Measurements from ENCODE around the gene WDR72. TPM values are rescaled to one million over a fixed set of nuclear protein-coding genes. Genes with fewer than 3 reads are reported as not detected.
"Not testable (repeated sequence)": the region's sequence is repeated elsewhere in the genome, so short reads cannot be mapped to it uniquely, and the experiment has no call there.

WDR72 gene
- total RNA-seq, 2 experiments from 2014 or later: not detected

DNA sequence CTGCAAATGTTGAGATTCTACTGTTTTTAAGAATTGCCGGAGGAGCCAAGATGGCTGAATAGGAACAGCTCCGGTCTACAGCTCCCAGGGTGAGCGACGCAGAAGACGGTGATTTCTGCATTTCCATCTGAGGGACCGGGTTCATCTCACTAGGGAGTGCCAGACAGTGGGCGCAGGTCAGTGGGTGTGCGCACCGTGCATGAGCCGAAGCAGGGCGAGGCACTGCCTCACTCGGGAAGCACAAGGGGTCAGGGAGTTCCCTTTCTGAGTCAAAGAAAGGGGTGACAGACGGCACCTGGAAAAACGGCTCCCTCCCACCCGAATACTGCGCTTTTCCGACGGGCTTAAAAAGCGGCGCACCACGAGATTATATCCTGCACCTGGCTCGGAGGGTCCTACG is 75.3 kb downstream of the WDR72 start:
- H3K27me3 Mint-ChIP-seq; H3K4me1 Mint-ChIP-seq (ENCODE audit: low read depth); DNase-seq; H3K27ac Mint-ChIP-seq; H3K36me3 Mint-ChIP-seq; CTCF ChIA-PET; H3K4me3 Mint-ChIP-seq; POLR2A ChIA-PET; H3K9me3 Mint-ChIP-seq; intact Hi-C loops (cut with micrococcal nuclease): not testable (repeated sequence)

DNA sequence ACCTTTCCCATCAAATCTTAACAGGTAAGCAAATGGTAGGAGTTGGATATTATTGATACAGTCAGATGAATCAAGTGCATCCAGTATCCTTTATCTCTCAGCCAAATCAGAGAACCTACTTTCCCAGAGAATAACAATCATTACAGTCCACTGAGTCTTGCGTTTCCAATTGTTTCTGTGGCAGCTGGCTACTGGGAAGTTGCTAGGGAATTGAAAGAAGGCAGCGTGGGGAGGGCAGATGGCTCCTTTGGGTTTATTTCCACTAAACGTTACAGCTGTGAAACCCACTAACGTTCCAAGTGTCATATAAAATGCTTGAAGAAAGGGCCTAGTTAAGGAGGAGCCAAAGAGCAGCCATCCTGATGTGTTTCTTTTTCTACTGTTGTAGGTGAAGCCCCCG is 78.4 kb downstream of the WDR72 start:
- Mint-ChIP-seq H3K4me1 (ENCODE audit: low read depth) (no peaks in the 10 kb centered on the region), H3K36me3 (no peaks in the 10 kb centered on the region), H3K4me3 (no peak overlapping the region), H3K27me3 (no peaks in the 10 kb centered on the region), H3K27ac (no peak overlapping the region), H3K9me3 (no peaks in the 10 kb centered on the region)
- intact Hi-C loops (cut with micrococcal nuclease): no loop called here
- ChIA-PET POLR2A (no interaction called here), CTCF (no interaction called here)
- DNase-seq: no peak

DNA sequence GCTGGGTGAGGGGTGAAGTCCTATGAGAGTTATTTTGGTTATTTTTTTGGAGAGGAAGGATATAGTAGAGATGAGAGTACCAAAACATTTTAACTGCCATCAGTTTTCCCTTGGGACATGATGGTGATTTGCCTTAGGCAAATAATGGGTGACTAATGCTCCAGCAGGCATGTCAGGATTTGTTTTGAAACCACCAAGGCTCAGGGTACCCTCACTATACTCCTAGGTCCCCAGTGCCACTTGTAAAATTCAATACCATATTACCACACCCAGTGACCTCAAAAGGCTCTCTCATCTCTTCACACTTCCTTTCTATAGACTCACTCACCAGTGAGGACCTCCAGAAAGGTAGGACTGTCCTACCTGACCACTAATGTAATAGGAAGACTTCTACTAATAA is 83.6 kb downstream of the WDR72 start:
- H3K27ac Mint-ChIP-seq: no peak overlapping the region
- CTCF ChIA-PET: no interaction called here
- no peak for DNase-seq
- intact Hi-C loops (cut with micrococcal nuclease): no loop called here
- POLR2A ChIA-PET: no interaction called here
- no peaks in the 10 kb centered on the region for H3K4me1 Mint-ChIP-seq (ENCODE audit: low read depth)
- H3K27me3 Mint-ChIP-seq: no peaks in the 10 kb centered on the region
- H3K4me3 Mint-ChIP-seq: no peak overlapping the region
- H3K9me3 Mint-ChIP-seq: no peaks in the 10 kb centered on the region
- H3K36me3 Mint-ChIP-seq: no peaks in the 10 kb centered on the region

DNA sequence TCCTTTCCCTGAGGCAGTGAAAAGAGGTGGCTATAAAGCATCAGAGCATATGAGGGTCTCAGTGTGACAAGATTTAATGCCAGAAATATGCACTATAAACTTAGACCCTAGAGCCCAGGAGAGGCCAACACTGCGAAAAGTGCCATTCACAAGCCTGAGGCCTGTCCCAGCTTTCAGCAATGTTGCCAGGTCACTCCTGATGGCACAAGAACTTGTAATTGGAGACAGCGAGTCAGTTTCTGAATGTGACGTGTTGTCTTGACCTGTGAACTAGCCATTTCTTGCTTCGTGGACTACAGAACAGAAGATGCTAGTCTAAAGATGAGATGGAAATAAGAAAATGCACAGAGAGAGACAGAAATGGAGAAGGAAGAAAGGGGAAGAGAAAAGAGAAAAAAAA is 87.9 kb downstream of the WDR72 start:
- DNase-seq: no peak
- ChIA-PET POLR2A (no interaction called here), CTCF (no interaction called here)
- Mint-ChIP-seq H3K27me3 (no peaks in the 10 kb centered on the region), H3K4me1 (ENCODE audit: low read depth) (no peaks in the 10 kb centered on the region), H3K36me3 (no peaks in the 10 kb centered on the region), H3K27ac (no peak overlapping the region), H3K9me3 (no peaks in the 10 kb centered on the region), H3K4me3 (no peak overlapping the region)
- intact Hi-C loops (cut with micrococcal nuclease): no loop called here

DNA sequence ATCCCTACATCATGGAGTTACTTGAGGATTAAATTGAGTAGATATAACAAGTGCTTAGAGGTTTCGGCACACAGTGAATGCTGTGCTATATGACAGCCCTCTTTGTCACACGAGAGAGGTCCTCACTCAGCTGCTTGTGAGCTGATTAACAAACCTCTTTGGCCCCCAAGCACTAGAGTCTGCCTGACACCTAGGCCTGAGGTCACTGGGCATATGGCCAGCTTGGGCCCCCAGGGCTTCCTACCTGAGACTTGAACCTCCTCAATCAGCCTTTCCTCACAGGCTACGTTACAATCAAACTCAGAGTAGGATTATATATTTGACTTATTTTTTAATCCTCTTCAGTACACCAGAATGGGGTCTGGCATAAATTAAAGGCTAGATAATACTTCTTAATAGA is 88.8 kb downstream of the WDR72 start:
- H3K27me3 Mint-ChIP-seq: no peaks in the 10 kb centered on the region
- no peak overlapping the region for H3K4me3 Mint-ChIP-seq

DNA sequence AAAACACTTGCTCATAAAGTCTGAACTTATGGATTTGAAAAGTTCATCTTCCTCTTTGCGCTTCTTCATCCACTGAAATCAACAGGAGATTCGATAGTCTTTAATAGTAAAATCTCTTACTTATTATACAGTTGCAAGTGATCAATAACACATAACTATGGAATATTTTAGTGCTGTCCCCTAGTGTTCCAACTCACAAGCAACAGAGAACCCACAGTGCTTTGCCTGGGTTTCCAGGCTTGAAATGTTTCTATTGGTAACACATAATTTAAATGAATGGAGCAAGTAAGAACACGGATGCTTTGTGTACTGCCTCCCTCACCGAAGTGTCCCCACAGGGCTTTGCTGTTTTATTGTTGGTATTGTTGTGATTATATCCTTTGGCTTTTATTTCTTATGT is 93.5 kb downstream of the WDR72 start:
- DNase-seq: no peak
- ChIA-PET POLR2A (no interaction called here), CTCF (no interaction called here)
- Mint-ChIP-seq H3K4me3 (no peak overlapping the region), H3K9me3 (no peaks in the 10 kb centered on the region), H3K27me3 (no peaks in the 10 kb centered on the region), H3K36me3 (no peaks in the 10 kb centered on the region), H3K27ac (no peak overlapping the region), H3K4me1 (ENCODE audit: low read depth) (no peaks in the 10 kb centered on the region)
- intact Hi-C loops (cut with micrococcal nuclease): no loop called here

More for the DNA sequence above, 88.8 kb downstream of the WDR72 start:
- ChIA-PET POLR2A (no interaction called here), CTCF (no interaction called here)
- H3K27ac Mint-ChIP-seq: no peak overlapping the region
- intact Hi-C loops (cut with micrococcal nuclease): no loop called here
- no peaks in the 10 kb centered on the region for H3K36me3 Mint-ChIP-seq
- no peak for DNase-seq
- no peaks in the 10 kb centered on the region for H3K4me1 Mint-ChIP-seq (ENCODE audit: low read depth)
- H3K9me3 Mint-ChIP-seq: no peaks in the 10 kb centered on the region

- no peak for DNase-seq
- Mint-ChIP-seq H3K27me3 (no peaks in the 10 kb centered on the region), H3K27ac (no peak overlapping the region), H3K4me3 (no peak overlapping the region), H3K36me3 (no peaks in the 10 kb centered on the region), H3K4me1 (ENCODE audit: low read depth) (no peaks in the 10 kb centered on the region), H3K9me3 (no peaks in the 10 kb centered on the region)
- ChIA-PET CTCF (no interaction called here), POLR2A (no interaction called here)
- intact Hi-C loops (cut with micrococcal nuclease): no loop called here
Measured at GRCh38 chr15:53658827-53659555, 100.5 kb downstream of the WDR72 start.

GRCh38 chr15:53658255-53658654 is 101.2 kb downstream of the WDR72 start:
- POLR2A ChIA-PET: no interaction called here

DNA sequence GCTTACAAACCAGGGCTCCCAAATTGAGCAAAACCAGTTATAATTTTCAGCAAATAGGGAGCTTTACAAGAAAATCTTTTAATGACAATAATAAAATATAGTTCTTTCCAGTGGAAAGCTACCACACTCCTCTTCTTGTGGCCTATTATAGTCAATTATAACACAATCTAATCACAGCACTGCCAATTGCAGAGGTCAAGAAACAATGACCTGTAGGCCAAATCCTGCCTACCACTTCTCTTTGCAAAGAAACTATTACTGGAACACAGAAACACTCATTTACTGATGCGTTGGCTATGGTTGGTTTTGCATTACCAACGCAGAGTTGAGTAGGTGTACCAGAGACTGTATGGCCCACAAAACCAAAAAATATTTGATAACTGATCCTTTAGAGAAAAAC is 110.5 kb downstream of the WDR72 start:
- no peak for DNase-seq
- CTCF ChIA-PET: no interaction called here
- H3K27ac Mint-ChIP-seq: no peak overlapping the region
- intact Hi-C loops (cut with micrococcal nuclease): no loop called here
- H3K4me3 Mint-ChIP-seq: no peak overlapping the region
- POLR2A ChIA-PET: no interaction called here
- H3K4me1 Mint-ChIP-seq (ENCODE audit: low read depth): no peaks in the 10 kb centered on the region
- no peaks in the 10 kb centered on the region for H3K9me3 Mint-ChIP-seq
- peaks cover 7% of the 10 kb centered on the region for H3K27me3 Mint-ChIP-seq
- no peaks in the 10 kb centered on the region for H3K36me3 Mint-ChIP-seq

More at GRCh38 chr15:53658255-53658654, 101.2 kb downstream of the WDR72 start:
- Mint-ChIP-seq H3K36me3 (no peaks in the 10 kb centered on the region), H3K9me3 (no peaks in the 10 kb centered on the region), H3K27ac (no peak overlapping the region), H3K4me1 (ENCODE audit: low read depth) (no peaks in the 10 kb centered on the region), H3K4me3 (no peak overlapping the region), H3K27me3 (peaks cover under 1% of the 10 kb centered on the region)
- DNase-seq: no peak
- intact Hi-C loops (cut with micrococcal nuclease): no loop called here
- CTCF ChIA-PET: no interaction called here

GRCh38 chr15:53644660-53645059 is 114.8 kb downstream of the WDR72 start:
- H3K4me1 Mint-ChIP-seq (ENCODE audit: low read depth): no peaks in the 10 kb centered on the region
- no peaks in the 10 kb centered on the region for H3K36me3 Mint-ChIP-seq
- intact Hi-C loops (cut with micrococcal nuclease): no loop called here
- no peak overlapping the region for H3K27ac Mint-ChIP-seq
- H3K9me3 Mint-ChIP-seq: no peaks in the 10 kb centered on the region
- CTCF ChIA-PET: no interaction called here
- POLR2A ChIA-PET: no interaction called here
- H3K27me3 Mint-ChIP-seq: peaks cover 2% of the 10 kb centered on the region
- H3K4me3 Mint-ChIP-seq: no peak overlapping the region
- no peak for DNase-seq

- ChIA-PET POLR2A (no interaction called here), CTCF (no interaction called here)
- intact Hi-C loops (cut with micrococcal nuclease): no loop called here
- H3K27me3 Mint-ChIP-seq: no peaks in the 10 kb centered on the region
- no peaks in the 10 kb centered on the region for H3K36me3 Mint-ChIP-seq
- no peaks in the 10 kb centered on the region for H3K4me1 Mint-ChIP-seq (ENCODE audit: low read depth)
- no peak for DNase-seq
- H3K27ac Mint-ChIP-seq: no peak overlapping the region
- no peak overlapping the region for H3K4me3 Mint-ChIP-seq
- peaks cover 13% of the 10 kb centered on the region for H3K9me3 Mint-ChIP-seq
Measured at GRCh38 chr15:53634517-53635106, 124.9 kb downstream of the WDR72 start.

DNA sequence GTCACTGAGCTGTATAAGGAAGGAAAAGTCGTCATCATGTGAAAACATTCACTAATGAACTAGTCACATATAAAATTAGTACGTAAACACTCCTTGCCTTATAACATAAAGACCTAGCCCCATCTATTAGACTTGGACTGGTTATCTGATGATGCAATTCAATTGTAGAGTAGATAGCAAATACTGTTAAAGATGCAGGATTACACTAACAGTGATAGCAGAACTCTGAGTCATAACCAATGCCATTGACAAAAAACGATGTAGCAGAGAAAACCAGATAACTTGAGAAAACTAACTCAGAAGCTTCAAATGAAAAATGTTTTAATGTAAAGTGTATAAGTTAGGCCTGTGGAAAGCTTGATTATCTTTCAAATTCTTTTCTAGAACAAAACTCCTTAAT is 132.2 kb downstream of the WDR72 start:
- Mint-ChIP-seq H3K9me3 (peaks cover 11% of the 10 kb centered on the region), H3K36me3 (no peaks in the 10 kb centered on the region), H3K4me1 (ENCODE audit: low read depth) (no peaks in the 10 kb centered on the region), H3K27ac (no peak overlapping the region), H3K4me3 (no peak overlapping the region), H3K27me3 (no peaks in the 10 kb centered on the region)
- ChIA-PET POLR2A (no interaction called here), CTCF (no interaction called here)
- DNase-seq: no peak
- intact Hi-C loops (cut with micrococcal nuclease): no loop called here

GRCh38 chr15:53625962-53626845 is 133.3 kb downstream of the WDR72 start:
- POLR2A ChIA-PET: no interaction called here

More at GRCh38 chr15:53625962-53626845, 133.3 kb downstream of the WDR72 start:
- Mint-ChIP-seq H3K36me3 (no peaks in the 10 kb centered on the region), H3K9me3 (peaks cover 6% of the 10 kb centered on the region), H3K27me3 (no peaks in the 10 kb centered on the region), H3K4me3 (no peak overlapping the region), H3K27ac (no peak overlapping the region), H3K4me1 (ENCODE audit: low read depth) (no peaks in the 10 kb centered on the region)
- CTCF ChIA-PET: no interaction called here
- no peak for DNase-seq
- intact Hi-C loops (cut with micrococcal nuclease): no loop called here

All from activated CD4-positive, alpha-beta memory T cell treated with anti-CD3 and anti-CD28 coated beads for 36 hours (primary cell).